NCI-H82 treated with DMSO at 0.1 percent for 48 hours (cell line): ENCODE results near the gene SENP7.
A peak's percentile ranks its signal among the peaks of the same experiment; 100 is the strongest.
"Not testable (repeated sequence)": the region's sequence is repeated elsewhere in the genome, so short reads cannot be mapped to it uniquely, and the experiment has no call there.

Experiments
- DNase-seq: peaks from one replicate; lab custom pipeline; 2025; ENCODE audit not compliant: unreplicated experiment; lab: John Stamatoyannopoulos, UW

Gene SENP7

GRCh38 chr3:101464235-101464634 is 48.8 kb downstream of the SENP7 start:
- no peak for DNase-seq

DNA sequence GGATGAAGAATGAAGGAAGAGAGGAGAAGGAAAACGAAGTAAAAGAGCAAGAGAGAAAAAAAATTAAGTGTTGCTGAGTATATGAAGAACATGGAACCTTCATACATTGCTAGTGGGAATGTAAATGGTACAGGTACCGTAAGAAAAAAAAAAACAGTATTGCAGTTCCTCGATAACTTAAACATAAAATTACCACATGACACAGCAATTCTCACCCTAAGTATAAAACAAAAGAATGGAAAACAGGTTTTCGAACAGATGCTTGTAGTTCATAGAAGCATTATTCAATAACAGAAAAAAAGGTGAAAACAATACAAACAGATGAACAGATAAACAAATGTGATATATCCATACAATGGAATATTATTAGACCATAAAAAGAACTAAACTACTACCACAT is 51.6 kb downstream of the SENP7 start:
- DNase-seq: no peak

DNA sequence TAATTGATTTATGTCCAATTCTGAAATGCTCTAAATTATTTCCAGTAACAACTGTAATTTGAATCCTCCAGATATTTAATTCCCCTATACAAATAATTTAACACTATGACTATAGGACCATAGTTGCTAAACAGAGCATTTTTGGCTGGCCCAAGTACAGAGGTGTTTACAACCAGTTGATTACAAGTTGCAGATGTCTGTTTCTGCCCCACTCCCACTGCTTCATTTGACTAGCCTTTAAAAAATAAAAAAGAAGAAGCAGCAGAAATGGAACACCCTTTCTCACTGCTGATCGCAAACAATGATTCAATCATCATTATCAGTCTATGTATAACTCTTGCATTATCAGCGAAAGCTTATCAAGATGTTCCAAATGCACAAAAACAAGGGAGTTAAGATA is 54.6 kb downstream of the SENP7 start:
- DNase-seq: no peak

DNA sequence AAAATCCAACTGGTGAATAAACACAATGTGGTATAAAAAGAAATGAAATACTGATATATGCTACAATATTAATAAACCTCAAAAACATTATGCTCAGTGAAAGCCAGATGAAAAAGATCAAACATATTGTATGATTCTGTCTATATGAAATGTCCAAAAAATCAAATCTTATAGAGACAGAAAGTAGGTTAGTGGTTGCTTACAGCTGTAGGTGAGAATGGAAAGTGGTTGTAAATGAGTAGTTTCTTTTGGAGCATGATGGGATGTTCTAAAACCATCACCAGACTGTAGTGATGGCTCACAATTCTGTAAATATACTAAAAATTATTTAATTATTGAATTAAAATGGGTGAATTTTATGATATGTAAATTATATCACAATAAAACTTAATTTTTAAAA is 58.4 kb downstream of the SENP7 start:
- DNase-seq: no peak

DNA sequence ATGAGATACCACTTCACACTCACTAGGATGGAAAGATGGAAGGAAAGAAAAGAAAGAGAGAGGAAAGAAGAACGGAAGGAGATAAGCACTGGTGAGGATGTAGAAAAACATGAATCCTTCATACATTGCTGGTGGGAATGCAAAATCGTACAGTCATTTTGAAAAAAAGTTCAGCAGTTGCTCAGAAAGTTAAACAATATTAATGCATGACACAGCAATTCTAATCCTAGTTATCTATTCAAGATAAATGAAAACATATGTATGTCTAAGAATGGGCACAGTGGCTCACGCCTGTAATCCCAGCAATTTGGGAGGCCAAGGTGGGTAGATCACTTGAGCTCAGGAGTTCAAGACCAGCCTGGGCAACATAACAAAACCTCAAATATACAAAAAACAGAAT is 59.1 kb downstream of the SENP7 start:
- DNase-seq: no peak

GRCh38 chr3:101438641-101439040 is 74.4 kb downstream of the SENP7 start:
- DNase-seq: not testable (repeated sequence)

DNA sequence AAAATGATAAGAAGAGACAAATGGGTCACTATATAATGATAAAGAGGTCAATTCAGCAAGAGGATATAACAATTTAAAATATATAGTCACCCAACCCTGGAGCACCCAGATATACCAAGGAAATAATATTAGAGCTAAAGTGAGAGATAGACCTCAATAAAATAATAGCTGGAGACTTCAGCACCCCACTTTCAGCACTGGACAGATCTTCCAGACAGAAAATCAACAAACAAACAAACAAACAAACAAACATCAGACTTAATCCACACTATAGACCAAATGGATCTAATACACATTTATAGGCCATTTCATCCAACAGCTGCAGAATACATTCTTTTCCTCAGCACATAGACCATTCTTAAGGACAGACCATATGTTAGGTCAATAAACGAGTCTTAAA is 79.4 kb downstream of the SENP7 start:
- no peak for DNase-seq

- no peak for DNase-seq
Measured at GRCh38 chr3:101423984-101424888, 88.8 kb downstream of the SENP7 start.

DNA sequence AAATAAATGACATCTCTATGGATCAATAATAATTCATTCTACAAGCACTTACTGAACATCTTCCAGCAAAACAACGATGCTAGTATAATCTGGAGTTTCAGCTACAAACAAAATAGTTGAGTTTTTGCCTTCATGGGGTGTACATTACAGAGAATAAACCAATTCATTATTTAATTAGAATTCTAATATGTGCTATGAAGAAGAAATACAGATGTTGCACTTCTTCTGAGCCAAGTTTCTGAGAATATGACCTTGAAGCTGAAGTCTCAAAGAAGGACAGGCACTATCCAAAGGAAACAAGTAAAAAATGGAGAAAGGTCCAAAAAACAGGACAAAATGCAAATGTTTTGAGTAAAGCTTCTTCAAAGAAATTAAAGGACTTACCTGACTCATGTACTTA is 94.2 kb downstream of the SENP7 start:
- no peak for DNase-seq

- no peak for DNase-seq
Measured at GRCh38 chr3:101414121-101414520, 98.9 kb downstream of the SENP7 start.

GRCh38 chr3:101413656-101414055 is 99.4 kb downstream of the SENP7 start:
- no peak for DNase-seq

DNA sequence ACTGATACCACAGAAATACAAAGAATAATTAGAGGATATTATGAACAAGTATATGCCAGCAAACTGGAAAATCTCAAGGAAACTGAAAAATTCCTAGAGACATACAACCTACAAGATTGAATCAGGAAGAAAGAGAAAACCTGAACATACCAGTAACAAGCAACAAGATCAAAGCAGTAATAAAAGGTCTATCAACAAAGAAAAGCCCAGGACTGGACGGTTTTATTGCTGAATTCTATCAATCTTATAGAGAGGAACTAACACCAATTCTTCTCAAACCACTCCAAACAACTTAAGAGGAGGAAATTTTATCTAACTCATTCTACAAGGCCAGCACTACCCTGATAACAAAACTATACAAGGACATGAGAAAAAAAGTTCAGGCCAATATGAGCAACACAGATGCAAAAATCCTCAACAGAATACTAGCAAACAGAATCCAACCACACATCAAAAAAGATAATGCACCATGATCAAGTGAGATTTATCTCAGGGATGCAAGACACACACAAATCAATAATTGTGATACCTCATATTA is 121.5 kb downstream of the SENP7 start:
- no peak for DNase-seq

GRCh38 chr3:101388706-101389105 is 124.3 kb downstream of the SENP7 start:
- DNase-seq: no peak

- DNase-seq: no peak
Measured at GRCh38 chr3:101387351-101387750, 125.7 kb downstream of the SENP7 start.

- no peak for DNase-seq
Measured at GRCh38 chr3:101384426-101384825, 128.6 kb downstream of the SENP7 start.

- no peak for DNase-seq
Measured at GRCh38 chr3:101383656-101384055, 129.4 kb downstream of the SENP7 start.

DNA sequence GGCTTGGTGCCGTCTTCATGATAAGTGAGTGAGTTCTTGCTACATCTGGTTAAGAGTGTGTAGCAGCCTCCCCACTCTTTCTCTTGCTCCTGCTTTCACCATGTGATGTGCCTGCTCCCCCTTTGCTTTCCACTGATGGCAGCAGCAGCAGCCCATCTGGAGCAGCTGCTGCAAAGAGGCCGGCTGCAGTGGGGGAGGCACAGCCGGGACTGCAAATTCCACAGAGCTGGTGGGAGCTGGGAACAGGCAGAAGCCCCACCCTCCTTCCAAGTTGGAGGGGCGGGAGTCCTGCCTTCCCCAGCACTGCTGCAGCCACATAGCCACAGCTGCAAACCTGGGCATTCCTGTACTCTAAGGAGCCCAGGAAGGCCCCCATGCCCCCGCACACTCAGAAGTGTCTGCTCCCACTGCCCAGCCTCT is 129.8 kb downstream of the SENP7 start:
- DNase-seq: no peak

DNA sequence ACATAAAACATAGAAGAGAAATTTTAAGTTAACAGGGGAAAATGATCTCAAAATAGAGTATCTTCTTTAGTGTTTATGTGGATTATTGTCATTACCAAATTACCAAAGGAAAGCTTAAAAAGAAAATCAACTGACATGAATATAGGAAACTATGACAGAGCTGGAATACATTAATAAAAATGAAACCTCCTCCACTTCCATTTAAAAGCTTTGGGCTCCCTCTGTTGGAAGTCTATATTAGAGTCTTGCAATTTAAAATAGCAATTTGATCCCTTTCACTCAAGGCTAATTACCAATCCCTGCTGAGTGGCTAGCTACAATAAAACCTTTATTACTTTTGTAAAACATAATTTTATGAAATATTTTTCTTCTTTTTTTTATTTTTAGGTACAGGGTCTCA is 131.2 kb downstream of the SENP7 start:
- DNase-seq: peak; percentile 60

- DNase-seq: no peak
Measured at GRCh38 chr3:101379658-101380376, 133.2 kb downstream of the SENP7 start.

DNA sequence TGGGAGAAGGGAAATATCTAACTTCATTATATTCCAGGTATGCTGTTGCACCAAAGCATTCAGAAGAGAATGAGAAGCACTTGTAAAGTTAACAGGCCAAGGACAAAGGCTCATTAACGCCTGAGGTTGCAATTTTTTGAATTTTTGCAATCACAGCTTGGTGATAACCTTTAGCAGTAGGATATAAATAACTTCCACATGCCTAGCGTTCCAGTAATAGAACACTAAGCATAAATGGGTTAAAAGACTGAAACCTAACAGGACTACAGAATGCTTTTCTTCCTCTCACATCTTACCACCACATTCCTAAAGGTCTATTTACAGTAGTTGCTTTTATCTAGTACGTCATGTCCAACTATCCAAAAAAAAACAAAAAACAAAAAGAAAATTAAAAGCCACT is 135.2 kb downstream of the SENP7 start:
- DNase-seq: no peak

DNA sequence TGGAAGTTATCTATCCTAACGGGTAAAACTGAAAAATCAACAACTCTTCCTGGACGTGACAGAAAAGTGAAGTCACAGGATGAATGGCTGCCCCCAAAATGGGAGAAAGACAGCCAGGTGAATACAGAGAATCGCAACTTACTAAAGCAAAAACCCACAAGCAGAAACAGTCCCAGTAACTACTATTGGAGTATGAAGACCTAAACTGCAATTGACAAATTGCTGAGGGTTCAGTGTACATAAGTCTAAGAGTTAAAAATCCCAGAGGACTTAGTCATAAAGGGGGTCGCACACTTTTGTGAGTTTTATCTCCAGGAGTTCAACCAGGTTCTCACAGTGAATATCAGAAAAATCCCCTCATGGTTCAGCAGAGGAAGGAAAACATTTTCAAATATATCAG is 135.8 kb downstream of the SENP7 start:
- DNase-seq: no peak

- DNase-seq: no peak
Measured at GRCh38 chr3:101375586-101375985, 137.4 kb downstream of the SENP7 start.
